Ovary (tissue), 9 donors: Measurements from ENCODE around the gene DCLRE1B. TPM values are rescaled to one million over a fixed set of nuclear protein-coding genes. Genes with fewer than 3 reads are reported as not detected.

Source experiments
- DNase-seq, 5 donors: peaks; one replicate each; pipeline ENCODE4 v3.0.0-alpha.2; 2019 to 2020
- H3K27ac ChIP-seq, 2 donors: fragments of 200-600 bp; one replicate each; pipeline versions ENCODE4 v1.5.1 to v1.8.0; 2019 to 2022
- H3K27me3 ChIP-seq: fragments of 200-600 bp; one replicate; pipeline ENCODE4 v1.8.0; 2022
- H3K36me3 ChIP-seq: fragments of 200-600 bp; sonication (generic); one replicate; pipeline ENCODE4 v1.5.1; 2019
- H3K4me1 ChIP-seq: one replicate; pipeline ENCODE4 v1.8.1; 2013; ENCODE audit warnings: mild to moderate bottlenecking, moderate library complexity; ENCODE audit not compliant: insufficient read depth
- H3K4me3 ChIP-seq: fragments of 200-600 bp; sonication (generic); one replicate; pipeline ENCODE4 v1.5.1; 2017
- H3K9me3 ChIP-seq, 2 donors: fragments of 200-600 bp in 1 of 2; sonication (generic) in 1 of 2; one replicate each; pipeline versions ENCODE4 v1.5.1 to v1.8.1; 2013 to 2019; ENCODE audit warnings: mild to moderate bottlenecking in 1 of 2, moderate library complexity in 1 of 2
- CTCF ChIP-seq, 3 donors: fragments of 450-650 bp in 2 of 3; fragments of 200-600 bp in 1 of 3; IDR thresholded peaks; one replicate each; pipeline versions ENCODE4 v1.5.1 to v1.8.0; 2016 to 2022; ENCODE audit warnings: antibody characterized with exemption in 3 of 3, mild to moderate bottlenecking in 1 of 3
- EP300 ChIP-seq: sonication (generic); formaldehyde crosslinking; IDR thresholded peaks from one replicate; pipeline ENCODE4 v1.6.1; 2017; ENCODE audit warnings: antibody characterized with exemption
- POLR2A ChIP-seq: fragments of 450-650 bp; IDR thresholded peaks from one replicate; pipeline ENCODE4 v1.6.1; 2017; ENCODE audit warnings: antibody characterized with exemption, mild to moderate bottlenecking, moderate library complexity
- whole genome bisulfite sequencing, 3 donors: extraction: QIAGEN DNeasy Blood & Tissue Kit in 1 of 3; methylation state at CpG; one replicate each; pipeline versions ENCODE4 v1.1.5 to v1.1.7; 2013 to 2017; 5-methylcytosine and 5-hydroxymethylcytosine counted together
- intact Hi-C, 4 donors: fragments of 100-400 bp; cut with DNase I; formaldehyde crosslinking; loops; one replicate each; pipeline versions ENCODE4 v1.11.0 to v1.15.1; 2022 to 2023
- polyA plus RNA-seq, 2 donors: library from polyadenylated mRNA; stranded (reverse); fragments of 200-250 nt in 1 of 2; fragments of 350-450 nt in 1 of 2; fragmentation: Illumina TruSeq in 1 of 2; extraction: RNeasy Lipid Tissue Mini Kit (QIAGEN cat#74804) in 1 of 2; gene quantifications; one replicate each; pipeline ENCODE4 v1.2.3, GENCODE V29; 2013 to 2014
- total RNA-seq, 7 donors: library from RNA; depleted of rRNA in 2 of 7; stranded (reverse); fragments of >200 nt in 2 of 7; fragmentation: NEBNext Ultra II Directional in 3 of 7; extraction: Animal tissue kit (Norgen Biotek cat#: 25700) in 3 of 7; gene quantifications; one replicate each; pipeline versions ENCODE4 v1.1.0 to v1.2.4, GENCODE V29; 2016 to 2023
- donor health status: DM: no; HTN: no; CAD: no; lungs with moderate emphysema.
- donor health status: DM: no; HTN: no; CAD: no.
- donor health status: Bipolar disorder and iron deficiency.
- donor health status: DM: yes; HTN: yes; CAD: no.
- donor health status: DM: no; HTN: no; CAD: no.
- donor health status: DM: yes; HTN: yes; CAD: no.

DCLRE1B gene
- total and polyA plus RNA-seq, 9 donors: 2.4 to 7.1 (median 5.0) TPM

- WGBS, 3 donors: 82 to 92% (median 86%) methylated on average over 3 of the region's 3 CpGs
- no peaks in the 10 kb centered on the region for H3K27me3 ChIP-seq
- no peaks in the 10 kb centered on the region for H3K4me1 ChIP-seq
- TF ChIP-seq EP300: no peak
- TF ChIP-seq POLR2A: no peak
- no peak for TF ChIP-seq CTCF (IDR thresholded peaks at IDR 0.05)
- no peak overlapping the region for H3K27ac ChIP-seq
- H3K4me3 ChIP-seq: no peak overlapping the region
- no peak for DNase-seq
- no peaks in the 10 kb centered on the region for H3K36me3 ChIP-seq
- no peaks in the 10 kb centered on the region for H3K9me3 ChIP-seq
- intact Hi-C loops: no loop called here
Measured at GRCh38 chr1:113858418-113858817, 46.7 kb upstream of the DCLRE1B start.

- 75 to 95% (median 78%) methylated on average over 1 of the region's 1 CpG for WGBS, 3 donors
- Histone ChIP-seq H3K27me3 (no peaks in the 10 kb centered on the region), H3K27ac (no peak overlapping the region), H3K4me1 (no peaks in the 10 kb centered on the region), H3K4me3 (no peak overlapping the region), H3K9me3 (no peaks in the 10 kb centered on the region), H3K36me3 (no peaks in the 10 kb centered on the region)
- intact Hi-C loops: no loop called here
- TF ChIP-seq POLR2A (no peak), CTCF (IDR thresholded peaks at IDR 0.05) (no peak), EP300 (no peak)
- DNase-seq: no peak
Measured at GRCh38 chr1:113858982-113859381, 46.1 kb upstream of the DCLRE1B start.

GRCh38 chr1:113859478-113860175 lies 45.5 kb upstream of the DCLRE1B start:
- H3K27me3 ChIP-seq: no peaks in the 10 kb centered on the region
- H3K4me1 ChIP-seq: no peaks in the 10 kb centered on the region
- DNase-seq: no peak
- H3K9me3 ChIP-seq: no peaks in the 10 kb centered on the region
- no peak overlapping the region for H3K4me3 ChIP-seq
- no peaks in the 10 kb centered on the region for H3K36me3 ChIP-seq
- WGBS, 3 donors: 33 to 39% (median 37%) methylated on average over 3 of the region's 3 CpGs
- intact Hi-C loops: no loop called here
- no peak overlapping the region for H3K27ac ChIP-seq
- no peak for TF ChIP-seq EP300
- TF ChIP-seq POLR2A: no peak
- no peak for TF ChIP-seq CTCF (IDR thresholded peaks at IDR 0.05)

GRCh38 chr1:113860891-113861290 lies 44.2 kb upstream of the DCLRE1B start:
- no peak for DNase-seq
- Histone ChIP-seq H3K27me3 (no peaks in the 10 kb centered on the region), H3K9me3 (no peaks in the 10 kb centered on the region), H3K4me1 (no peaks in the 10 kb centered on the region), H3K4me3 (no peak overlapping the region), H3K36me3 (no peaks in the 10 kb centered on the region), H3K27ac (no peak overlapping the region)
- WGBS, 3 donors: 27 to 41% (median 27%) methylated on average over 3 of the region's 3 CpGs
- TF ChIP-seq EP300: no peak
- TF ChIP-seq POLR2A: no peak
- no peak for TF ChIP-seq CTCF (IDR thresholded peaks at IDR 0.05)
- intact Hi-C loops: no loop called here
